Neural progenitor cell (in vitro differentiated cells): ENCODE results near the gene FPR1. TPM values are rescaled to one million over a fixed set of nuclear protein-coding genes. Genes with fewer than 3 reads are reported as not detected.

ENCODE experiments used
- DNase-seq: peaks from one replicate; pipeline ENCODE4 v3.0.0-alpha.2; 2016; ENCODE audit warnings: low spot score
- H2AFZ ChIP-seq: fragments of 200-600 bp; sonication (generic); replicated peaks from 2 replicates; pipeline ENCODE4 v1.6.1; 2016; ENCODE audit warnings: antibody characterized with exemption
- H3F3A ChIP-seq: fragments of 200-600 bp; sonication (generic); 2 replicates; pipeline ENCODE4 v1.6.1; 2016; ENCODE audit warnings: antibody characterized with exemption, low read depth
- H3K27ac ChIP-seq: fragments of 200-600 bp; sonication (generic); 2 replicates; pipeline ENCODE4 v1.5.1; 2016; ENCODE audit warnings: mild to moderate bottlenecking
- H3K27me3 ChIP-seq: fragments of 200-600 bp; sonication (generic); 2 replicates; pipeline ENCODE4 v1.6.1; 2016; ENCODE audit warnings: mild to moderate bottlenecking, moderate library complexity
- H3K36me3 ChIP-seq: fragments of 200-600 bp; sonication (generic); 2 replicates; pipeline ENCODE4 v1.5.1; 2016
- H3K4me1 ChIP-seq: fragments of 200-600 bp; sonication (generic); 2 replicates; pipeline ENCODE4 v1.6.1; 2016; ENCODE audit warnings: mixed run types
- H3K4me2 ChIP-seq: fragments of 200-600 bp; sonication (generic); 2 replicates; pipeline ENCODE4 v1.6.1; 2016
- H3K4me3 ChIP-seq: fragments of 200-600 bp; sonication (generic); 2 replicates; pipeline ENCODE4 v1.5.1; 2016
- H3K79me2 ChIP-seq: fragments of 200-600 bp; sonication (generic); 2 replicates; pipeline ENCODE4 v1.6.1; 2016; ENCODE audit warnings: low read depth
- H3K9ac ChIP-seq: fragments of 200-600 bp; sonication (generic); 2 replicates; pipeline ENCODE4 v1.6.1; 2016
- H3K9me3 ChIP-seq: fragments of 200-600 bp; sonication (generic); 2 replicates; pipeline ENCODE4 v1.5.1; 2016; ENCODE audit warnings: low read depth
- H4K20me1 ChIP-seq: fragments of 200-600 bp; sonication (generic); 2 replicates; pipeline ENCODE4 v1.6.1; 2016; ENCODE audit warnings: low read depth
- H3K27ac Mint-ChIP-seq: 3 replicates; pipeline ENCODE4 v1.8.0; 2021; ENCODE audit warnings: mixed read lengths
- H3K27me3 Mint-ChIP-seq: 2 replicates; pipeline ENCODE4 v1.8.0; 2022; ENCODE audit warnings: low read depth, mild to moderate bottlenecking, inconsistent platforms, moderate library complexity, mixed read lengths; ENCODE audit not compliant: insufficient read depth
- H3K36me3 Mint-ChIP-seq: 3 replicates; pipeline ENCODE4 v1.8.0; 2021; ENCODE audit warnings: mixed read lengths
- H3K4me1 Mint-ChIP-seq: 3 replicates; pipeline ENCODE4 v1.8.0; 2021; ENCODE audit warnings: mixed read lengths
- H3K4me3 Mint-ChIP-seq: 3 replicates; pipeline ENCODE4 v1.8.0; 2021; ENCODE audit warnings: mild to moderate bottlenecking, moderate library complexity, mixed read lengths
- H3K9me3 Mint-ChIP-seq: 3 replicates; pipeline ENCODE4 v1.8.0; 2020; ENCODE audit warnings: mixed read lengths
- EZH2 ChIP-seq: fragments of 200-600 bp; sonication (generic); IDR thresholded peaks from 2 replicates; pipeline ENCODE4 v1.6.1; 2017; ENCODE audit warnings: antibody characterized with exemption, mild to moderate bottlenecking, moderate library complexity
- EZH2phosphoT487 ChIP-seq: fragments of 200-600 bp; sonication (generic); IDR thresholded peaks from 2 replicates; pipeline ENCODE4 v1.6.1; 2017; ENCODE audit warnings: antibody characterized with exemption
- total RNA-seq: library from RNA; depleted of rRNA; stranded (reverse); fragments of >200 nt; gene quantifications from 2 replicates; pipeline ENCODE4 v1.2.3, GENCODE V29; 2015; ENCODE audit warnings: low replicate concordance
- TF ChIP-seq, protein P1 (sequence below): fragments of 200-600 bp; sonication (generic); IDR thresholded peaks from 2 replicates; pipeline ENCODE4 v1.5.1; 2017; ENCODE audit warnings: antibody characterized with exemption, mild to moderate bottlenecking

Gene FPR1
- total RNA-seq, 1 donor from 2014 or later = not detected

DNA sequence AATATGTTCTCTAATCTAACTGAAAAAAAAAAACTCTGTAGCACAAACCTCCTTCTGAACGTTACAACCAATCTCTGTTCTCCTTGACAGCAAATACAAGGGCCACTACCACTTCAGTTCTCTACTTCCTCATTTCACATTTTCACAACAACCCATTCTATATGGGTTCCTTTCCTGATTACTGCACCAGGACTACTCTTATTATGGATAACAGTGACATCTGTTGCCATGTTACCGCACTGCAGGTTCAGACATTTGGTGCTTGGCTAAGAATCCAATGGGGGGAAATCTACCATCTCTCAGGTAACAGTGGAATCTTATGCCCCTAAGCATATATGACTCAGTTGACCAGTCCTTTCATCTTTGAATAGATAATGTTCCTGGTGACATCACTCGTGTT, 31.7 kb upstream of the FPR1 start:
- H3F3A ChIP-seq = no peaks in the 10 kb centered on the region
- no peaks in the 10 kb centered on the region for H3K9me3 ChIP-seq
- H3K4me1 Mint-ChIP-seq = no peaks in the 10 kb centered on the region
- H3K27me3 ChIP-seq = peaks cover 22% of the 10 kb centered on the region
- H3K4me1 ChIP-seq = no peaks in the 10 kb centered on the region
- no peak overlapping the region for H3K9ac ChIP-seq
- H4K20me1 ChIP-seq = no peaks in the 10 kb centered on the region
- H3K4me3 ChIP-seq = no peak overlapping the region
- H3K36me3 ChIP-seq = no peaks in the 10 kb centered on the region
- no peak overlapping the region for H3K4me3 Mint-ChIP-seq
- H3K79me2 ChIP-seq = no peaks in the 10 kb centered on the region
- no peak overlapping the region for H3K27ac ChIP-seq
- H3K36me3 Mint-ChIP-seq = no peaks in the 10 kb centered on the region
- no peak overlapping the region for H3K27ac Mint-ChIP-seq
- peaks cover 4% of the 10 kb centered on the region for H3K9me3 Mint-ChIP-seq
- TF ChIP-seq EZH2phosphoT487 = no peak
- TF ChIP-seq EZH2 = no peak
- TF ChIP-seq, protein P1, sequence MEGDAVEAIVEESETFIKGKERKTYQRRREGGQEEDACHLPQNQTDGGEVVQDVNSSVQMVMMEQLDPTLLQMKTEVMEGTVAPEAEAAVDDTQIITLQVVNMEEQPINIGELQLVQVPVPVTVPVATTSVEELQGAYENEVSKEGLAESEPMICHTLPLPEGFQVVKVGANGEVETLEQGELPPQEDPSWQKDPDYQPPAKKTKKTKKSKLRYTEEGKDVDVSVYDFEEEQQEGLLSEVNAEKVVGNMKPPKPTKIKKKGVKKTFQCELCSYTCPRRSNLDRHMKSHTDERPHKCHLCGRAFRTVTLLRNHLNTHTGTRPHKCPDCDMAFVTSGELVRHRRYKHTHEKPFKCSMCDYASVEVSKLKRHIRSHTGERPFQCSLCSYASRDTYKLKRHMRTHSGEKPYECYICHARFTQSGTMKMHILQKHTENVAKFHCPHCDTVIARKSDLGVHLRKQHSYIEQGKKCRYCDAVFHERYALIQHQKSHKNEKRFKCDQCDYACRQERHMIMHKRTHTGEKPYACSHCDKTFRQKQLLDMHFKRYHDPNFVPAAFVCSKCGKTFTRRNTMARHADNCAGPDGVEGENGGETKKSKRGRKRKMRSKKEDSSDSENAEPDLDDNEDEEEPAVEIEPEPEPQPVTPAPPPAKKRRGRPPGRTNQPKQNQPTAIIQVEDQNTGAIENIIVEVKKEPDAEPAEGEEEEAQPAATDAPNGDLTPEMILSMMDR = peak; percentile 29
- no peak overlapping the region for H2AFZ ChIP-seq
- H3K4me2 ChIP-seq = no peak overlapping the region
- H3K27me3 Mint-ChIP-seq = peaks cover 7% of the 10 kb centered on the region
- DNase-seq = no peak

DNA sequence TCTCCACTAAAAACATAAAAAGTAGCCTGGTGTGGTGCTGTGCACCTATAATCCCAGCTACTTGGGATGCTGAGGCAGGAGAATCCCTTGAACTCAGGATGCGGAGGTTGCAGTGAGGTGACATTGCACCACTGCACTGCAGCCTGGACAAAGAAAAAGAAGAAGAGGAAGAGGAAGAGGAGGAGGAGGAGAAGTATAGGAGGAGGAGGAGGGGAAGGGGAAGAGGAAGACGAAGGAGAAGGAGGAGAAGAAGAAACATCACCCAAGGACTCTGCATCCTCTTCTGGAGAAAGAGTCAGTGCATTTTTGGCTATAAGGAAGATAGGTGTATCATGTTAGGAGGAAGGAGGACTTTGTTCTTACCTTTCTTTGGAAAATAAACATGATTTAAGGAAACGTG, 30.3 kb upstream of the FPR1 start:
- H3K27me3 ChIP-seq = peaks cover 22% of the 10 kb centered on the region
- no peak overlapping the region for H3K4me3 ChIP-seq
- no peaks in the 10 kb centered on the region for H3K9me3 Mint-ChIP-seq
- no peak overlapping the region for H3K27ac Mint-ChIP-seq
- H3F3A ChIP-seq = no peaks in the 10 kb centered on the region
- no peaks in the 10 kb centered on the region for H4K20me1 ChIP-seq
- no peak for DNase-seq
- no peaks in the 10 kb centered on the region for H3K9me3 ChIP-seq
- no peaks in the 10 kb centered on the region for H3K4me1 ChIP-seq
- no peaks in the 10 kb centered on the region for H3K36me3 ChIP-seq
- H3K36me3 Mint-ChIP-seq = no peaks in the 10 kb centered on the region
- no peaks in the 10 kb centered on the region for H3K79me2 ChIP-seq
- H3K9ac ChIP-seq = no peak overlapping the region
- H3K4me2 ChIP-seq = no peak overlapping the region
- H3K4me1 Mint-ChIP-seq = no peaks in the 10 kb centered on the region
- no peak overlapping the region for H3K4me3 Mint-ChIP-seq
- no peak overlapping the region for H3K27ac ChIP-seq
- H2AFZ ChIP-seq = no peak overlapping the region
- peaks cover 9% of the 10 kb centered on the region for H3K27me3 Mint-ChIP-seq
- TF ChIP-seq EZH2 = no peak
- TF ChIP-seq EZH2phosphoT487 = no peak
- TF ChIP-seq, protein P1 = no peak

DNA sequence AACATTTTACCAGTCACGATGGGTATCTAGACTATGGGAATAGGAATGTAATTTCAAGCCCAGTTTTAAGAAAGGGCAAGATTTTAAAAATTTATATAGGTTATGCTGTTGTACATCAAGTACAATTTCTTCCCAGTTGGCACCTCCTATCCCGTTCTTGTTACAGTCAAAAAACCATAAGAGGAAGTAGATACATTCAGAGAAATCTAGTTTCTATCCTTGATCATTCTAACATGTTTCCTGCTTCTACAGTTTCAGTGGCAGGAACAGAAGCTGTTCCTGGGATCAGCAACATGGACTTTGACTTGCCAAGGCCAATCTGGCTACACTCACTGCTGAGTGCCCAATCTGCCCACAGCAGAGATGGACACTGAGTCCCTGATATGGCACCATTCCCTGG, 28.6 kb upstream of the FPR1 start:
- Mint-ChIP-seq H3K27ac (no peak overlapping the region), H3K27me3 (peaks cover 9% of the 10 kb centered on the region), H3K4me1 (no peaks in the 10 kb centered on the region), H3K36me3 (no peaks in the 10 kb centered on the region), H3K4me3 (no peak overlapping the region), H3K9me3 (no peaks in the 10 kb centered on the region)
- H3F3A ChIP-seq = no peaks in the 10 kb centered on the region
- H3K4me1 ChIP-seq = no peaks in the 10 kb centered on the region
- H3K4me2 ChIP-seq = no peak overlapping the region
- no peak overlapping the region for H2AFZ ChIP-seq
- H3K79me2 ChIP-seq = no peaks in the 10 kb centered on the region
- TF ChIP-seq EZH2 = no peak
- TF ChIP-seq, protein P1 = no peak
- no peak for TF ChIP-seq EZH2phosphoT487
- H3K27me3 ChIP-seq = peaks cover 22% of the 10 kb centered on the region
- H3K9me3 ChIP-seq = no peaks in the 10 kb centered on the region
- H3K4me3 ChIP-seq = no peak overlapping the region
- no peak overlapping the region for H3K27ac ChIP-seq
- DNase-seq = no peak
- no peak overlapping the region for H3K9ac ChIP-seq
- H4K20me1 ChIP-seq = no peaks in the 10 kb centered on the region
- no peaks in the 10 kb centered on the region for H3K36me3 ChIP-seq
